WTC11 (cell line): Measurements from ENCODE around the gene UPP1. TPM values are rescaled to one million over a fixed set of nuclear protein-coding genes. Genes with fewer than 3 reads are reported as not detected.

Source experiments
- ATAC-seq: fragments of 200-7000 bp; cut with Tn5 transposase; 2 replicates; pipeline ENCODE4 v1.10.0; 2021; ENCODE audit warnings: mild to moderate bottlenecking, moderate library complexity
- CTCF ChIA-PET: fragments of 300-600 bp; sonication (Branson Sonifier 250); formaldehyde crosslinking; loops from one replicate; lab custom pipeline; 2021; ENCODE audit warnings: antibody characterized with exemption; lab: Charles Lee
- POLR2A ChIA-PET: fragments of 350-600 bp; sonication (Branson Sonifier 250); formaldehyde crosslinking; loops from one replicate; lab custom pipeline; 2021; ENCODE audit warnings: antibody characterized with exemption; lab: Charles Lee
- DNase-seq: peaks from one replicate; pipeline ENCODE4 v3.0.0; 2021; ENCODE audit warnings: low spot score
- H3K27ac Mint-ChIP-seq: 2 replicates; pipeline ENCODE4 v1.8.0; 2021; ENCODE audit warnings: mixed read lengths
- H3K27me3 Mint-ChIP-seq: 2 replicates; pipeline ENCODE4 v1.8.0; 2021; ENCODE audit warnings: low read depth, mild to moderate bottlenecking, moderate library complexity, mixed read lengths
- H3K36me3 Mint-ChIP-seq: 2 replicates; pipeline ENCODE4 v1.8.0; 2021; ENCODE audit warnings: mixed read lengths
- H3K4me1 Mint-ChIP-seq: 2 replicates; pipeline ENCODE4 v1.8.0; 2022; ENCODE audit warnings: mixed read lengths
- H3K4me3 Mint-ChIP-seq: 2 replicates; pipeline ENCODE4 v1.8.0; 2021; ENCODE audit warnings: mild to moderate bottlenecking, moderate library complexity, mixed read lengths
- H3K9me3 Mint-ChIP-seq: 2 replicates; pipeline ENCODE4 v1.8.0; 2021; ENCODE audit warnings: mixed read lengths
- ELF4 ChIP-seq: sonication (generic); formaldehyde crosslinking; IDR thresholded peaks from 2 replicates; pipeline ENCODE4 v1.8.1; 2022; ENCODE audit warnings: low read depth, mild to moderate bottlenecking, moderate library complexity, missing genetic modification reagents
- ESRRA ChIP-seq: sonication (generic); formaldehyde crosslinking; IDR thresholded peaks from 2 replicates; pipeline ENCODE4 v1.8.1; 2022; ENCODE audit warnings: mild to moderate bottlenecking, missing genetic modification reagents, borderline replicate concordance
- FOXJ3 ChIP-seq: sonication (generic); formaldehyde crosslinking; IDR thresholded peaks from 2 replicates; pipeline ENCODE4 v1.9.0; 2021; ENCODE audit warnings: missing genetic modification reagents, mild to moderate bottlenecking, borderline replicate concordance
- FOXK1 ChIP-seq: sonication (generic); formaldehyde crosslinking; IDR thresholded peaks from 2 replicates; pipeline ENCODE4 v1.8.0; 2022; ENCODE audit warnings: mild to moderate bottlenecking, moderate library complexity, missing genetic modification reagents
- GRHL2 ChIP-seq: fragments of 250-450 bp; sonication (Bioruptor Pico); IDR thresholded peaks from 2 replicates; pipeline ENCODE4 v1.8.0; 2022; ENCODE audit warnings: mild to moderate bottlenecking, moderate library complexity; ENCODE audit not compliant: insufficient replicate concordance, severe bottlenecking
- GTF2I ChIP-seq: fragments of 250-450 bp; sonication (Bioruptor Pico); conservative IDR thresholded peaks from 2 replicates; pipeline ENCODE4 v1.4.0; 2021; ENCODE audit warnings: mild to moderate bottlenecking
- HMGA2 ChIP-seq: fragments of 250-450 bp; sonication (Bioruptor Pico); IDR thresholded peaks from 2 replicates; pipeline ENCODE4 v1.4.0; 2021; ENCODE audit warnings: mild to moderate bottlenecking, moderate library complexity
- JUN ChIP-seq: sonication (generic); formaldehyde crosslinking; IDR thresholded peaks from 2 replicates; pipeline ENCODE4 v1.8.0; 2023; ENCODE audit warnings: mild to moderate bottlenecking, missing genetic modification reagents
- NR1H2 ChIP-seq: sonication (generic); formaldehyde crosslinking; IDR thresholded peaks from 2 replicates; pipeline ENCODE4 v1.9.0; 2021; ENCODE audit warnings: mild to moderate bottlenecking, moderate library complexity, missing genetic modification reagents
- NR3C1 ChIP-seq: sonication (generic); formaldehyde crosslinking; conservative IDR thresholded peaks from 2 replicates; pipeline ENCODE4 v1.8.1; 2023; ENCODE audit warnings: low read depth, mild to moderate bottlenecking, missing genetic modification reagents
- OVOL2 ChIP-seq: fragments of 250-450 bp; sonication (Bioruptor Pico); IDR thresholded peaks from 2 replicates; pipeline ENCODE4 v1.9.0; 2021; ENCODE audit warnings: mild to moderate bottlenecking, borderline replicate concordance
- SMAD4 ChIP-seq: sonication (generic); formaldehyde crosslinking; IDR thresholded peaks from 2 replicates; pipeline ENCODE4 v1.8.0; 2022; ENCODE audit warnings: mild to moderate bottlenecking, missing genetic modification reagents
- SP1 ChIP-seq: sonication (generic); formaldehyde crosslinking; conservative IDR thresholded peaks from 2 replicates; pipeline ENCODE4 v1.8.1; 2022; ENCODE audit warnings: missing genetic modification reagents
- TP53 ChIP-seq: sonication (generic); formaldehyde crosslinking; IDR thresholded peaks from 2 replicates; pipeline ENCODE4 v1.8.1; 2023; ENCODE audit warnings: mild to moderate bottlenecking, missing genetic modification reagents
- ZNF121 ChIP-seq: sonication (generic); formaldehyde crosslinking; IDR thresholded peaks from 2 replicates; pipeline ENCODE4 v1.8.0; 2023; ENCODE audit warnings: missing genetic modification reagents
- ZNF232 ChIP-seq: sonication (generic); formaldehyde crosslinking; IDR thresholded peaks from 2 replicates; pipeline ENCODE4 v1.8.0; 2022; ENCODE audit warnings: mild to moderate bottlenecking, missing genetic modification reagents
- ZNF396 ChIP-seq: fragments of 250-450 bp; sonication (Bioruptor Pico); IDR thresholded peaks from 2 replicates; pipeline ENCODE4 v1.8.0; 2021; ENCODE audit warnings: mild to moderate bottlenecking, moderate library complexity, borderline replicate concordance
- ZNF416 ChIP-seq: fragments of 250-450 bp; sonication (Bioruptor Pico); IDR thresholded peaks from 2 replicates; pipeline ENCODE4 v1.9.0; 2021; ENCODE audit warnings: mild to moderate bottlenecking, inconsistent platforms
- ZNF671 ChIP-seq: fragments of 250-450 bp; sonication (Bioruptor Pico); IDR thresholded peaks from 2 replicates; pipeline ENCODE4 v1.8.0; 2021; ENCODE audit warnings: mild to moderate bottlenecking
- total RNA-seq: library from RNA; stranded (reverse); gene quantifications from 3 replicates; pipeline ENCODE4 v1.2.3, GENCODE V29; 2021
- TF ChIP-seq, protein P1 (sequence below): sonication (generic); formaldehyde crosslinking; IDR thresholded peaks from 2 replicates; pipeline ENCODE4 v1.8.0; 2022; ENCODE audit warnings: mild to moderate bottlenecking, missing genetic modification reagents
- TF ChIP-seq, protein P2 (sequence below): sonication (generic); formaldehyde crosslinking; IDR thresholded peaks from 2 replicates; pipeline ENCODE4 v1.8.1; 2023; ENCODE audit warnings: mild to moderate bottlenecking, missing genetic modification reagents
- TF ChIP-seq, protein P3 (sequence below): sonication (generic); formaldehyde crosslinking; IDR thresholded peaks from 2 replicates; pipeline ENCODE4 v1.8.1; 2023; ENCODE audit warnings: mild to moderate bottlenecking, missing genetic modification reagents, moderate library complexity
- TF ChIP-seq, protein P4 (sequence below): fragments of 200-600 bp; IDR thresholded peaks from 2 replicates; pipeline ENCODE4 v1.8.0; 2022; ENCODE audit warnings: antibody characterized with exemption
- TF ChIP-seq, protein P5 (sequence below): sonication (generic); formaldehyde crosslinking; IDR thresholded peaks from 2 replicates; pipeline ENCODE4 v1.8.1; 2022; ENCODE audit warnings: low read depth, mild to moderate bottlenecking, moderate library complexity, missing genetic modification reagents, borderline replicate concordance
- TF ChIP-seq, protein P6 (sequence below): sonication (generic); formaldehyde crosslinking; conservative IDR thresholded peaks from 2 replicates; pipeline ENCODE4 v1.8.1; 2022; ENCODE audit warnings: mild to moderate bottlenecking, missing genetic modification reagents

UPP1 gene
- total RNA-seq, 1 experiment from 2014 or later = 55.6 TPM

DNA sequence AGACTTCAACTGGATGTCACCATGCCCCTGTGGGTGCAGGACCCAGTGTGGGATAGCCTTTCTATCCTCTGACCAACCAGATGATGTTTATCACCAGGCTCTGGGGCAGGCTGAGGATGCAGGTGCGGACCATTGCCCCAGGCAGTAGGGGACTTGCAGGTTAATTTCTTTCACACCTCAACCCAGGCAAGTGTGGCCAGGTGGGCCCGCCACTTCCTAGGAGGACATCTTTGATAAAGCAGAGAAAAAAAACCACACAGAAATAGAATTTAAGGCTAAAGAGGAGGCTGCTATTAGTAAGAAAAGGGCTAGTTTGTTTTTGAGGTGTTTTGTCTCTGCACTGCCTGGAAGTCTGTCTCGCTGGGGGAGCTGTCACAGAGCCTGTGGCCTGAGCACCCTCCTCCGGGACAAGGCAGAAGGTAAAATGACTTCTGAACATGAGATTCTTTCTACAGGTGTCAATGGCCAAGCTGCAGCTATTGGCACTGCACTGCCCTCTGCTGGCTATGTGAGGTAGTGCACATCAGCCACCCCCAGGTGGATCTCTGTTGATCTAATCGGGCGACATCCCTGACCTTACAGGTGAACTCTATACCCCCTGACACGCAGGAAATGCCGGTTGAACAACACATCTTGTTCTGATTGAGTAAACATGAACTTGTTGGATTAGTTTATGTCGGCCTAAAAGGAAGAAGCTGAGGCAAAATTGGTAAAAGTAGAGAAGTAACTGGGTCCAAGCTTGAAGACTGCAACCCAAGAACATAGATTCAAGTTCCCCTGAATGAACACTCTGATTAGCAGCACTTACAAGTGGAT is 21.0 kb downstream of the UPP1 start:
- Mint-ChIP-seq H3K36me3 (peaks cover 29% of the 10 kb centered on the region), H3K27ac (no peak overlapping the region), H3K4me1 (peaks cover 19% of the 10 kb centered on the region), H3K9me3 (no peaks in the 10 kb centered on the region), H3K4me3 (peak overlapping the region; percentile 2; the same call in 1 of the 2 replicates), H3K27me3 (no peaks in the 10 kb centered on the region)
- ATAC-seq (peak; percentile 82), DNase-seq (peak; percentile 93)
- POLR2A ChIA-PET = interaction anchor here (0.8 to 1.0 kb wide), 3 partner anchors 21 to 141 kb away, joined by 3 to 5 read pairs (median 3); partner anchors contain the start of gene UPP1
- TF ChIP-seq, protein P1, sequence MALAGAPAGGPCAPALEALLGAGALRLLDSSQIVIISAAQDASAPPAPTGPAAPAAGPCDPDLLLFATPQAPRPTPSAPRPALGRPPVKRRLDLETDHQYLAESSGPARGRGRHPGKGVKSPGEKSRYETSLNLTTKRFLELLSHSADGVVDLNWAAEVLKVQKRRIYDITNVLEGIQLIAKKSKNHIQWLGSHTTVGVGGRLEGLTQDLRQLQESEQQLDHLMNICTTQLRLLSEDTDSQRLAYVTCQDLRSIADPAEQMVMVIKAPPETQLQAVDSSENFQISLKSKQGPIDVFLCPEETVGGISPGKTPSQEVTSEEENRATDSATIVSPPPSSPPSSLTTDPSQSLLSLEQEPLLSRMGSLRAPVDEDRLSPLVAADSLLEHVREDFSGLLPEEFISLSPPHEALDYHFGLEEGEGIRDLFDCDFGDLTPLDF (CRISPR knock-in tag) = no peak
- TF ChIP-seq HMGA2 (CRISPR knock-in tag) = no peak
- no peak for TF ChIP-seq TP53
- no peak for TF ChIP-seq JUN (CRISPR knock-in tag)
- no peak for TF ChIP-seq ELF4 (CRISPR knock-in tag)
- no peak for TF ChIP-seq SMAD4 (CRISPR knock-in tag)
- TF ChIP-seq, protein P2, sequence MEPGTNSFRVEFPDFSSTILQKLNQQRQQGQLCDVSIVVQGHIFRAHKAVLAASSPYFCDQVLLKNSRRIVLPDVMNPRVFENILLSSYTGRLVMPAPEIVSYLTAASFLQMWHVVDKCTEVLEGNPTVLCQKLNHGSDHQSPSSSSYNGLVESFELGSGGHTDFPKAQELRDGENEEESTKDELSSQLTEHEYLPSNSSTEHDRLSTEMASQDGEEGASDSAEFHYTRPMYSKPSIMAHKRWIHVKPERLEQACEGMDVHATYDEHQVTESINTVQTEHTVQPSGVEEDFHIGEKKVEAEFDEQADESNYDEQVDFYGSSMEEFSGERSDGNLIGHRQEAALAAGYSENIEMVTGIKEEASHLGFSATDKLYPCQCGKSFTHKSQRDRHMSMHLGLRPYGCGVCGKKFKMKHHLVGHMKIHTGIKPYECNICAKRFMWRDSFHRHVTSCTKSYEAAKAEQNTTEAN = no peak
- TF ChIP-seq FOXK1 (CRISPR knock-in tag) = peak; percentile 47; the same call in 1 of the 2 replicates
- TF ChIP-seq SP1 (CRISPR knock-in tag) = 0 out of 2 replicates have a peak, but pooled peaks have one; percentile 17
- TF ChIP-seq, protein P3, sequence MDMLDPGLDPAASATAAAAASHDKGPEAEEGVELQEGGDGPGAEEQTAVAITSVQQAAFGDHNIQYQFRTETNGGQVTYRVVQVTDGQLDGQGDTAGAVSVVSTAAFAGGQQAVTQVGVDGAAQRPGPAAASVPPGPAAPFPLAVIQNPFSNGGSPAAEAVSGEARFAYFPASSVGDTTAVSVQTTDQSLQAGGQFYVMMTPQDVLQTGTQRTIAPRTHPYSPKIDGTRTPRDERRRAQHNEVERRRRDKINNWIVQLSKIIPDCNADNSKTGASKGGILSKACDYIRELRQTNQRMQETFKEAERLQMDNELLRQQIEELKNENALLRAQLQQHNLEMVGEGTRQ (CRISPR knock-in tag) = no peak
- TF ChIP-seq, protein P4, sequence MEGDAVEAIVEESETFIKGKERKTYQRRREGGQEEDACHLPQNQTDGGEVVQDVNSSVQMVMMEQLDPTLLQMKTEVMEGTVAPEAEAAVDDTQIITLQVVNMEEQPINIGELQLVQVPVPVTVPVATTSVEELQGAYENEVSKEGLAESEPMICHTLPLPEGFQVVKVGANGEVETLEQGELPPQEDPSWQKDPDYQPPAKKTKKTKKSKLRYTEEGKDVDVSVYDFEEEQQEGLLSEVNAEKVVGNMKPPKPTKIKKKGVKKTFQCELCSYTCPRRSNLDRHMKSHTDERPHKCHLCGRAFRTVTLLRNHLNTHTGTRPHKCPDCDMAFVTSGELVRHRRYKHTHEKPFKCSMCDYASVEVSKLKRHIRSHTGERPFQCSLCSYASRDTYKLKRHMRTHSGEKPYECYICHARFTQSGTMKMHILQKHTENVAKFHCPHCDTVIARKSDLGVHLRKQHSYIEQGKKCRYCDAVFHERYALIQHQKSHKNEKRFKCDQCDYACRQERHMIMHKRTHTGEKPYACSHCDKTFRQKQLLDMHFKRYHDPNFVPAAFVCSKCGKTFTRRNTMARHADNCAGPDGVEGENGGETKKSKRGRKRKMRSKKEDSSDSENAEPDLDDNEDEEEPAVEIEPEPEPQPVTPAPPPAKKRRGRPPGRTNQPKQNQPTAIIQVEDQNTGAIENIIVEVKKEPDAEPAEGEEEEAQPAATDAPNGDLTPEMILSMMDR = peak; percentile 99
- CTCF ChIA-PET = interaction anchor here (0.7 to 2.7 kb wide), 15 partner anchors 10 to 449 kb away, joined by 3 to 22 read pairs (median 4); partner anchors contain the start of gene UPP1

DNA sequence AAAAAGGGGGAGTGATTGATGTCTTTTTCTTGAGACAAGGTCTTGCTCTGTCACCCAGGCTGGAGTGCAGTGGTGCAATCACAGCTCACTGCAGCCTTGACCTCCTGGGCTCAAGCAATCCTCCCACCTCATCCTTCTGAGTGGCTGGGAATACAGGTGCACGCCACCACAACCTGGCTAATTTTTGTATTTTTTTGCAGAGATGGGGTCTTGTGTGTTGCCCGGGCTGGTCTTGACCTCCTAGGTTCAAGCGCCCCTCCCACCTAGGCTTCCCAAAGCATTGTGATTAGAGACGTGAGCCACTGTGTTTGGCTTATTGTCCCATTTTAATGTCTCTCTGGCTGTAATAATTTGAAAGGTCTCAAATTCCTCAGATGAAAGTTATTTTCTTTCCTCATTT is 21.8 kb downstream of the UPP1 start:
- CTCF ChIA-PET = interaction anchor here (0.7 to 2.7 kb wide), 12 partner anchors 9 to 449 kb away, joined by 3 to 22 read pairs (median 4); partner anchors contain the start of gene UPP1
- ATAC-seq = no peak
- no peaks in the 10 kb centered on the region for H3K27me3 Mint-ChIP-seq

DNA sequence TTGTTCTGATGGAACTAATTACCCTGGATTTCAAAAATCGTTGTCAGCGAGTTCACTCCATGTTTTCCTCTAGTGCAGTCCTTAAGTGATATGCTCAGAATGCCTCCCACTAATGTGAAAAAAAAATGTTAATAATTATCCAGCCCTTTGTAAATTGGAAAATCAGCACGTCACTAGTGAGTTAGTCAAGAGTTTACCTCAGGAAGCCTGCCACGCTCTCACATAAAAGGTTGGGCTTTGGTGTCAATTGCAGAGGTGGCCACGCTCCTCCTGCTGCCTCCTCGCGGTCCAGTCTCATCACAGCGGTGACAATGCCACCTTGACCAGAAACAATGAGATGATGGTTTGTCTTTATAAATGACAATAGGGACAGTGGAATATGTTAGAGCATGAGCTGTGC is 22.5 kb downstream of the UPP1 start:
- DNase-seq (no peak), ATAC-seq (no peak)
- no peak overlapping the region for H3K4me3 Mint-ChIP-seq
- ChIA-PET CTCF (no interaction called here), POLR2A (no interaction called here)
- H3K9me3 Mint-ChIP-seq = peaks cover 8% of the 10 kb centered on the region
- H3K36me3 Mint-ChIP-seq = peaks cover 17% of the 10 kb centered on the region
- no peaks in the 10 kb centered on the region for H3K27me3 Mint-ChIP-seq
- peaks cover 19% of the 10 kb centered on the region for H3K4me1 Mint-ChIP-seq
- H3K27ac Mint-ChIP-seq = no peak overlapping the region
- TF ChIP-seq NR3C1 (CRISPR knock-in tag) (no peak), ZNF121 (CRISPR knock-in tag) (no peak), NR1H2 (CRISPR knock-in tag) (no peak), GRHL2 (CRISPR knock-in tag) (no peak), ESRRA (CRISPR knock-in tag) (no peak), ZNF232 (CRISPR knock-in tag) (no peak), FOXJ3 (no peak), ZNF396 (CRISPR knock-in tag) (no peak)
- TF ChIP-seq, protein P4 = no peak
- TF ChIP-seq, protein P5, sequence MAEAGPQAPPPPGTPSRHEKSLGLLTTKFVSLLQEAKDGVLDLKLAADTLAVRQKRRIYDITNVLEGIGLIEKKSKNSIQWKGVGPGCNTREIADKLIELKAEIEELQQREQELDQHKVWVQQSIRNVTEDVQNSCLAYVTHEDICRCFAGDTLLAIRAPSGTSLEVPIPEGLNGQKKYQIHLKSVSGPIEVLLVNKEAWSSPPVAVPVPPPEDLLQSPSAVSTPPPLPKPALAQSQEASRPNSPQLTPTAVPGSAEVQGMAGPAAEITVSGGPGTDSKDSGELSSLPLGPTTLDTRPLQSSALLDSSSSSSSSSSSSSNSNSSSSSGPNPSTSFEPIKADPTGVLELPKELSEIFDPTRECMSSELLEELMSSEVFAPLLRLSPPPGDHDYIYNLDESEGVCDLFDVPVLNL (CRISPR knock-in tag) = no peak
- TF ChIP-seq, protein P6, sequence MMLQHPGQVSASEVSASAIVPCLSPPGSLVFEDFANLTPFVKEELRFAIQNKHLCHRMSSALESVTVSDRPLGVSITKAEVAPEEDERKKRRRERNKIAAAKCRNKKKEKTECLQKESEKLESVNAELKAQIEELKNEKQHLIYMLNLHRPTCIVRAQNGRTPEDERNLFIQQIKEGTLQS = no peak

More for the DNA sequence above, 21.8 kb downstream of the UPP1 start:
- Mint-ChIP-seq H3K36me3 (peaks cover 21% of the 10 kb centered on the region), H3K4me1 (peaks cover 19% of the 10 kb centered on the region), H3K4me3 (no peak overlapping the region), H3K27ac (no peak overlapping the region), H3K9me3 (peaks cover under 1% of the 10 kb centered on the region)
- POLR2A ChIA-PET = interaction anchor here (0.8 to 1.0 kb wide), 2 partner anchors 119 to 142 kb away, joined by 3 read pairs; no protein-coding TSS in a partner anchor
- TF ChIP-seq ZNF416 (no peak), ZNF671 (CRISPR knock-in tag) (no peak), GTF2I (CRISPR knock-in tag) (no peak), SMAD4 (CRISPR knock-in tag) (no peak), OVOL2 (CRISPR knock-in tag) (no peak)
- DNase-seq = no peak
